ENCODE data around the gene EMP3.
"Not testable (repeated sequence)": the region's sequence is repeated elsewhere in the genome, so short reads cannot be mapped to it uniquely, and the experiment has no call there.

The EMP3 gene

GRCh38 chr19:48325265-48325910 lies at the start of gene EMP3:
EMP3 (plus strand) TSS chr19:48325552; CDS start chr19:48326845, 1,293 bp downstream.
- peak; percentile 86 for DNase-seq

GRCh38 chr19:48279747-48280146 lies 45.6 kb upstream of the EMP3 start:
- no peak for DNase-seq

GRCh38 chr19:48283908-48284307 lies 41.4 kb upstream of the EMP3 start:
- DNase-seq = no peak

GRCh38 chr19:48284896-48285295 lies 40.5 kb upstream of the EMP3 start:
- DNase-seq = no peak

GRCh38 chr19:48287748-48288147 lies 37.6 kb upstream of the EMP3 start:
- DNase-seq = no peak

- DNase-seq = no peak
Measured at GRCh38 chr19:48290401-48290770, 35.0 kb upstream of the EMP3 start.

GRCh38 chr19:48290771-48291488 lies 34.4 kb upstream of the EMP3 start:
- DNase-seq = peak; percentile 63

- DNase-seq = not testable (repeated sequence)
Measured at GRCh38 chr19:48291489-48291815, 33.9 kb upstream of the EMP3 start.

- DNase-seq = no peak
Measured at GRCh38 chr19:48292798-48293197, 32.6 kb upstream of the EMP3 start.

- DNase-seq = no peak
Measured at GRCh38 chr19:48295458-48295857, 29.9 kb upstream of the EMP3 start.

GRCh38 chr19:48296963-48297734 lies 28.2 kb upstream of the EMP3 start:
- DNase-seq = no peak

GRCh38 chr19:48297975-48298374 lies 27.4 kb upstream of the EMP3 start:
- no peak for DNase-seq

GRCh38 chr19:48301886-48302599 lies 23.3 kb upstream of the EMP3 start:
- no peak for DNase-seq

GRCh38 chr19:48302600-48302959 lies 22.8 kb upstream of the EMP3 start:
- no peak for DNase-seq

GRCh38 chr19:48303367-48303766 lies 22.0 kb upstream of the EMP3 start:
- DNase-seq = no peak

- DNase-seq = no peak
Measured at GRCh38 chr19:48303866-48304265, 21.5 kb upstream of the EMP3 start.

GRCh38 chr19:48308631-48309586 lies 16.4 kb upstream of the EMP3 start:
- no peak for DNase-seq

- not testable (repeated sequence) for DNase-seq
Measured at GRCh38 chr19:48309731-48310130, 15.6 kb upstream of the EMP3 start.

GRCh38 chr19:48310227-48310626 lies 15.1 kb upstream of the EMP3 start:
- no peak for DNase-seq

GRCh38 chr19:48311384-48311783 lies 14.0 kb upstream of the EMP3 start:
- DNase-seq = no peak

- no peak for DNase-seq
Measured at GRCh38 chr19:48315712-48316111, 9.6 kb upstream of the EMP3 start.

- not testable (repeated sequence) for DNase-seq
Measured at GRCh38 chr19:48317708-48317960, 7.7 kb upstream of the EMP3 start.

Data from activated naive CD4-positive, alpha-beta T cell treated with Interleukin-2 at 50 U/mL for 16 hours (primary cell).